ENCODE data around the gene IRF9. TPM values are rescaled to one million over a fixed set of nuclear protein-coding genes. Genes with fewer than 3 reads are reported as not detected.

IRF9 gene
- total RNA-seq, 6 donors from 2014 or later, result 78.2 to 192 (median 107) TPM

- Histone ChIP-seq H3K4me3 (no peak overlapping the region), H3K4me1 (no peaks in the 10 kb centered on the region), H3K36me3 (peaks cover 14 to 99% (median 94%) of the 10 kb centered on the region in 4 donors), H3K27ac (no peak overlapping the region), H3K9me3 (no peaks in the 10 kb centered on the region), H3K27me3 (no peaks in the 10 kb centered on the region)
- peak in 1 of 2 donors; percentile 62 for DNase-seq
- WGBS, 2 donors, result 89 to 91% methylated on average over 7 to 18 of the region's 19 CpGs
- no peak for ATAC-seq (ENCODE audit: low FRiP score in 2 of 2)
- TF ChIP-seq POLR2AphosphoS5 (IDR thresholded peaks at IDR 0.05) (no peak), POLR2A (IDR thresholded peaks at IDR 0.05) (no peak), EP300 (IDR thresholded peaks at IDR 0.05) (no peak), CTCF (IDR thresholded peaks at IDR 0.05) (no peak)
These were observed 20.5 kb downstream of the IRF9 start for GRCh38 chr14:24181371-24182077.

DNA sequence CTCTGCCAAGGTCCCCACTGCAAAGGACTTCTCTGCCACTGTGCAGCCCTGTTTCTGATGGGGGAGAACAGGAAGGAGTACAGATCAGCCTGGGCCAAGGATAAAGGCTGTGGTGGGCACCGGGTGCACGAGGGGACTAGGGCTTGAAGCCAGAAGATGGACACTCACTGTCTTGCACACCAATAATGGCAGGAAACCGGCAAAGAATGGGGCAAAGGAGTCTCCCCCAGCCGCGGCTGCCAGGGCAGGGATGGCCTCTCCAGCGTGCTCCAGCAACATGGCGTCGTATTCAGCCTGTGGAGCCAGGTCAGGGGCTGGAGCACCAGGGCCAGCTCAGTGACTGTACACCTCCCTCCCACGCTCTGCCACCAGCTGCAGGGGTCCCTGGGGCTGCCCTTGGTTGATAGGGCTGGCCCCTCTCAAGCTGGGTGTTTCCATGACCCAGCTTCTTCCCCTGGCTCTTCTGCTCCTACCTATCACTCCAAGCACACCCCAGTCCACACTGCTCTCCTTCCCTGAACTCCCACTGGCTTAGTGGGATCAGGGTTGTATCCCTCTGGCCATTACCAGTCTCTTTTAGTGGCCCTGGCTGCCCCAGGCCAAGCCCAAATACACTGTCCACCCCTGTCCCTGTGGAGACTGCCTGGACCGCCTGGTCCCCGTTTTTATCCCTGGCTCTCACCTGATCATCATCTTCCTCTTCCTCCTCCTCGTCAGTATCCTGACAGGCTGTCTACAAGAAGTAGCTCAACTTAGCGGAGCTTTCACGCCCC is 21.2 kb downstream of the IRF9 start:
- DNase-seq (peak in 1 of 2 donors; percentile 59), ATAC-seq (ENCODE audit: low FRiP score in 2 of 2) (no peak)
- Histone ChIP-seq H3K27me3 (no peaks in the 10 kb centered on the region), H3K9me3 (no peaks in the 10 kb centered on the region), H3K4me1 (peaks cover 0 to 2% (median under 1%) of the 10 kb centered on the region in 4 donors), H3K4me3 (no peak overlapping the region), H3K27ac (no peak overlapping the region), H3K36me3 (peaks cover 14 to 97% (median 89%) of the 10 kb centered on the region in 4 donors)
- TF ChIP-seq POLR2A (IDR thresholded peaks at IDR 0.05), result no peak
- no peak for TF ChIP-seq EP300 (IDR thresholded peaks at IDR 0.05)
- no peak for TF ChIP-seq CTCF (IDR thresholded peaks at IDR 0.05)
- TF ChIP-seq POLR2AphosphoS5 (IDR thresholded peaks at IDR 0.05), result no peak
- WGBS, 2 donors, result 80 to 92% methylated on average over 10 to 14 of the region's 14 CpGs

GRCh38 chr14:24183014-24183481 is 22.0 kb downstream of the IRF9 start:
- H3K9me3 ChIP-seq, result no peaks in the 10 kb centered on the region
- no peaks in the 10 kb centered on the region for H3K27me3 ChIP-seq
- ATAC-seq (ENCODE audit: low FRiP score in 2 of 2) (no peak), DNase-seq (peak in 1 of 2 donors; percentile 71)
- 87 to 99% methylated on average over 9 to 15 of the region's 15 CpGs for WGBS, 2 donors
- H3K36me3 ChIP-seq, result peaks cover 14 to 90% (median 82%) of the 10 kb centered on the region in 4 donors
- H3K27ac ChIP-seq, result no peak overlapping the region
- no peak overlapping the region for H3K4me3 ChIP-seq
- H3K4me1 ChIP-seq, result peaks cover 6 to 10% (median 8%) of the 10 kb centered on the region in 4 donors
- TF ChIP-seq POLR2A (IDR thresholded peaks at IDR 0.05) (no peak), POLR2AphosphoS5 (IDR thresholded peaks at IDR 0.05) (no peak), EP300 (IDR thresholded peaks at IDR 0.05) (no peak), CTCF (IDR thresholded peaks at IDR 0.05) (no peak)

GRCh38 chr14:24184104-24184970 is 23.3 kb downstream of the IRF9 start:
- peak in 1 of 2 donors; percentile 57 for DNase-seq
- no peaks in the 10 kb centered on the region for H3K9me3 ChIP-seq
- peaks cover 14 to 21% (median 17%) of the 10 kb centered on the region in 4 donors for H3K4me1 ChIP-seq
- no peaks in the 10 kb centered on the region for H3K27me3 ChIP-seq
- no peak overlapping the region for H3K4me3 ChIP-seq
- WGBS, 2 donors, result 89 to 96% methylated on average over 5 to 19 of the region's 19 CpGs
- peaks cover 12 to 77% (median 69%) of the 10 kb centered on the region in 4 donors for H3K36me3 ChIP-seq
- ATAC-seq (ENCODE audit: low FRiP score in 2 of 2), result no peak
- TF ChIP-seq POLR2A (IDR thresholded peaks at IDR 0.05) (no peak), CTCF (IDR thresholded peaks at IDR 0.05) (no peak), POLR2AphosphoS5 (IDR thresholded peaks at IDR 0.05) (no peak), EP300 (IDR thresholded peaks at IDR 0.05) (no peak)
- H3K27ac ChIP-seq, result no peak overlapping the region
